ENCODE data around the gene PYGB. TPM values are rescaled to one million over a fixed set of nuclear protein-coding genes. Genes with fewer than 3 reads are reported as not detected.

PYGB gene
- total RNA-seq, 2 experiments from 2014 or later = 37.2 to 39.8 TPM

DNA sequence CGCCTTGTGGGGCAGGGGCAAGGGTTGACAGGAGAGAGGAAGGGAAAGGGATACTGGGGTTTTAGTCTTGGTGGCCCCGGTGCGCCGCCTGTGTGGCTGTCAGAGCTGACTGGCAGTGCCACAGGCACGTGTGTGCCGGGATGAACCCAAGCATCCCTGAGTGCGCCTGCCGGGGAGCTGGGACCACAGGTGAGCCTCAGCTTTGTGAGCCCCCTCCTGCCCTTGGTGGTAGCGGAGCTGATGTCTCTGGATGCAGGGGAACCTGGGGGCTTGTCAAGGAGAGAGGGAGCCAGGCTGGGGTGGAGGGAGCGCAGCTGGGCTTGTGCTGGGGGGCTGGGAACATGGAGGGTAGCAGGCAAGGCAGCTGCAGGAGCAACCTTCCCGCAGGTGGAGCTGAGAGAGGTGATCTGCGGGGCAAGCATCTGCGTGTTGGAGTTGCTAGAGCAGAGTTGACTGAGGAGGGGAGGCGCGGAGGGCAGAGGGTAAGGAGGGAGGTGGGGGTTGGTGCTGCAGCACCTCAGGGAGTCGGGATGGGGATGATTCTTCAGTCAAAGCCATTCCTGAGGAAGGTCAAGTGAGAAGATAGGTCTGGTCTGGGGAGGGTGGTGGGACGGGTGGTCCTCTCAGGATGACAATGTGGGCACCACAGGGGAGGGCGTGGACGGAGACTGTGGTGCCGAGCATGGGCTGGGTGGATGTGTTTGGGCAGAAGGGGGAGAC, 28.1 kb downstream of the PYGB start:
- POLR2A ChIA-PET = interaction anchor here (0.7 kb wide), 1 partner anchor 320 kb away, joined by 3 read pairs; no protein-coding TSS in a partner anchor
- CTCF ChIA-PET = no interaction called here

DNA sequence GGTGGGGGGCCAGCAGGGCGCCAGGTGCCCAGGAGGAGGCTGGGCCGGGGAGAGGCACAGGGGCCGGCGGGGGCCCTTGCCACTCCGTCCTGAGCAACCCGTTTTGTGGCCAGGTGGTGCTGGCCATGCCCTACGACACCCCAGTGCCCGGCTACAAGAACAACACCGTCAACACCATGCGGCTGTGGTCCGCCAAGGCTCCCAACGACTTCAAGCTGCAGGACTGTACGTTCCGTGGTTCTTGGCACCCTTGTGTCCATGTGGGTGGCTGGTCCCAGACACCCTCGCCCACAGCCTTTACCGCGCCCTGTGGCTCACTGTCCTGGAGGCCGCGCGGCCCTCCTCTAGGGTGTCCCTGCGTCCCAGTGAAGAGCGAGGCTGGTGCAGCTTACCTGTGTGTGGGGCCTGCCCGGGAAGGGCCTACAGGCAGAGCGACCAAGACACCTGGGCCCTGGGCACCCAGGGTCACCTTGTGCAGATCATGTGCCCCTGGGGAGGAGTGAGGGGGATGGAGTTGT, 28.7 kb downstream of the PYGB start:
- CTCF ChIA-PET = no interaction called here
- POLR2A ChIA-PET = no interaction called here

DNA sequence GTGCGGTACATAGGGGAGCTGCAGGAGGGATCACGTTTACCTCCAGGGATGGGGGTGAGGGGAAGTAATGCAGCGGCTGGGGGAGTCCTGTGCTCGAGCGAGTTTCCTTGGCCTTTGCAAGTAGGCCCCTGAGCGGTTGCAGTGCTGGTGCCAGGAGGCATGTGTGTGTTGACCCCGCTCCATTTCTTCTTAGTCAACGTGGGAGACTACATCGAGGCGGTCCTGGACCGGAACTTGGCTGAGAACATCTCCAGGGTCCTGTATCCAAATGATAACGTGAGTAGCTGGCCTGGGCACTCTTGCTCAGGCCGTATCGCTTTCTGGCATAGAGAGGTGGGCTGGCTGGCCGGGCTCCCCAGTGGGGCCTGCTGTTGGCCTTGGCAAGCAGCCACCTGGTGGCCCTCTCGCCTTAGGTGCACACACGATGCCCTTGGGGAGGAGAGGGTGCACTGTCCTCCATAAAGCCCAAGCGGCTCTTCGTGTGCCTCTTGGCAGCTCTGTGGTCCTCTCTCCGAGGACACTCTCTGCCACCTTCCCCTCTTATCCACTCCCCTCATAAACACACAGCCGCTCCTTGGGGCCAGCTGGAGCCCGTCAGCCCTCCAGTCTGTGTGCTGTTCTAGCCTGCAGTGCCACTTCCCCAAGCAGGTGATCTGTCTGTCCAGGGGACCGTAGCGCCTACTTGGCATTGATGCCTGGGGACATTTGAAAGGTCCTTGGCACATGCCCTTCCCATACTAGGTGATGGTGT, 29.3 kb downstream of the PYGB start:
- ChIA-PET POLR2A (no interaction called here), CTCF (no interaction called here)

DNA sequence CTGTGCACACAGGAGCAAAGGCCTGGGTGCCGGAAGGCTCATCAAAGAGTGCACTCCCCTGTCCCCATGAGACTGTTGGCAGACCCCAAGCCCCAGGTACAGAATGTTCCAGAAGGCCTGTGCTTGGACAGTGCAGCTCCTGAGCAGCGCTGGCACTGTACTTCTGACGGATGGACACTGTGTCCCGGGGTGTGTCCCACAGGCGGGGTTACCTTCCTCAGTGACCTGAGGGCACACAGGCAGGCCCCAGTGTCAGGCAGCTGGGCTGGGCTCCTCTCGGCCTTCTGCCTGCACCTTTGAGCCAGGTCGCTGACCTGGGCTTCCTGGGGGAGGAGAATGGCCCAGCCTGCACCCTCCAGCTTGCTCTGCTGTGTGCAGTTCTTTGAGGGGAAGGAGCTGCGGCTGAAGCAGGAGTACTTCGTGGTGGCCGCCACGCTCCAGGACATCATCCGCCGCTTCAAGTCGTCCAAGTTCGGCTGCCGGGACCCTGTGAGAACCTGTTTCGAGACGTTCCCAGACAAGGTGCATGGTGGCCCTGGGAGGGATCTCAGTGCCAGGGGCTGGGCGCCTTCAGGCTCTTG, 30.1 kb downstream of the PYGB start:
- POLR2A ChIA-PET = no interaction called here
- CTCF ChIA-PET = no interaction called here

DNA sequence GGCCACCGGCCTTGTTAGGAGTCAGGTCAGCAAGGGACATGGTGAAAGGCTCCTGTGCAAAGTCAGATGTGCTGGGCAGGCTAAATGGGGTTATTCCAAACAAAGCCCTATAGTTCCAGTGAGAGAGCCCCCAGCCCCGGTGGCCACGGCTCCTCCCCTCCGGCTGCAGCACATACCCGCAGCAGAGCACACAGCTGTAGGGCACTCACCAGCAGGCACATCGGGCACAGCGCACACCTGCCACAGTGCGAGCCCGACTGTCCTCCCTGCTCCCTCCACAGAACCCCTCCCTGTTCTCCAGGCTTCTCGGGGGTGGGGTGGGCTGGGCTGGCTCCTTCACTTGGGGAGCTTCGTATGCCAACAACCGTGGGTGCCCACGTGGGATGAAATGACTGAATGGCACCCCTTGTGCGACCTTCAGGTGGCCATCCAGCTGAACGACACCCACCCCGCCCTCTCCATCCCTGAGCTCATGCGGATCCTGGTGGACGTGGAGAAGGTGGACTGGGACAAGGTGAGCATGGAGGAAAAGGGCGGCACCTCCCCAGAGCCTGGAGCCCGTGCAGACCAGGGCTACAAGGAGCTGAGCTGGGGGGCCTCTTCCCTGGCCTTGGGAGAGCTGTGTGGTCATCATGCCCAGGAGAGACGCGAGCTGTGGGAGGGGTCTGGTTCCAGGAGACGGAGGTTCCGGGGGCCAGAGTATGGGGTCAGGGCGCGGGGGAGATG, 30.9 kb downstream of the PYGB start:
- CTCF ChIA-PET = no interaction called here

DNA sequence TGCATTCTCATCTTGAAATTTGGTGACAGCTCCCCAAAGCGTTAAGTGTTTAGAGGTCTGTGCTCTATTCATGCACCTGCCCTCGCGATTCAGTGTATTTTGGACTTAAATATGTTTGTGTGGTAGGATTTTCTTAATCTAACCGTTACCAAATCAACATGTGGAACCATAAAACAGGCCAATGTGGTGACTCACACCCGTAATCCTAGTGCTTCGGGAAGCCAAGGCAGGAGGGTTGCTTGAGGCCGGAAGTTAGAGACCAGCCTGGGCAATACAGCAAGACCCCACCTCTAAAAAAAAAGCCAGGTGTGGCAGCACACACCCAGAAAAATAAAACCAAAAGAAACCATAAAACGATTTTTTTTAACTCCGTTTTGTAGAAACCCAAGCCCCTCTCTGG, 31.5 kb downstream of the PYGB start:
- ChIA-PET CTCF (interaction anchor here (0.6 kb wide), 1 partner anchor 29 kb away, joined by 3 read pairs; no protein-coding TSS in a partner anchor), POLR2A (no interaction called here)

More for the DNA sequence above, 30.9 kb downstream of the PYGB start:
- POLR2A ChIA-PET = no interaction called here

DNA sequence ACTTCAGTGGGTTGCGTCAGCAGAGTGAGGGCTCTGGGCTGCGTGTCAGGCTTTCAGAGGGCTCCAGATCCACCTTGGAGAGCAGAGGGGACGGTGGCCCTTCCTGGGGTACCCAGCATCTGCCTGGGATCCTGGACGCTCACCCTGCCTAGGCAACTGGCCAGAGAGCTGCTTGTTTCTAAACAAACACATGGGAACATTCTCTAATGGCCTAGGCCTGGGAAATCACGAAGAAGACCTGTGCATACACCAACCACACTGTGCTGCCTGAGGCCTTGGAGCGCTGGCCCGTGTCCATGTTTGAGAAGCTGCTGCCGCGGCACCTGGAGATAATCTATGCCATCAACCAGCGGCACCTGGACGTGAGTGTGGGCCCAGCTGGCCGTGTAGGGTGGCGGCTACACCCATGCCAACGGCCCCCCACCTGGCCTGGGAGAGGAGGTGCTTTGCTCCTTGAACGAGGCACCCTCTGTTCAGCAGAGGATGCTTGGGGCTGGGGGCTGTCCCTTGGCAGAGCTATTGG, 32.2 kb downstream of the PYGB start:
- POLR2A ChIA-PET = no interaction called here
- CTCF ChIA-PET = interaction anchor here (0.6 kb wide), 1 partner anchor 29 kb away, joined by 3 read pairs; no protein-coding TSS in a partner anchor

DNA sequence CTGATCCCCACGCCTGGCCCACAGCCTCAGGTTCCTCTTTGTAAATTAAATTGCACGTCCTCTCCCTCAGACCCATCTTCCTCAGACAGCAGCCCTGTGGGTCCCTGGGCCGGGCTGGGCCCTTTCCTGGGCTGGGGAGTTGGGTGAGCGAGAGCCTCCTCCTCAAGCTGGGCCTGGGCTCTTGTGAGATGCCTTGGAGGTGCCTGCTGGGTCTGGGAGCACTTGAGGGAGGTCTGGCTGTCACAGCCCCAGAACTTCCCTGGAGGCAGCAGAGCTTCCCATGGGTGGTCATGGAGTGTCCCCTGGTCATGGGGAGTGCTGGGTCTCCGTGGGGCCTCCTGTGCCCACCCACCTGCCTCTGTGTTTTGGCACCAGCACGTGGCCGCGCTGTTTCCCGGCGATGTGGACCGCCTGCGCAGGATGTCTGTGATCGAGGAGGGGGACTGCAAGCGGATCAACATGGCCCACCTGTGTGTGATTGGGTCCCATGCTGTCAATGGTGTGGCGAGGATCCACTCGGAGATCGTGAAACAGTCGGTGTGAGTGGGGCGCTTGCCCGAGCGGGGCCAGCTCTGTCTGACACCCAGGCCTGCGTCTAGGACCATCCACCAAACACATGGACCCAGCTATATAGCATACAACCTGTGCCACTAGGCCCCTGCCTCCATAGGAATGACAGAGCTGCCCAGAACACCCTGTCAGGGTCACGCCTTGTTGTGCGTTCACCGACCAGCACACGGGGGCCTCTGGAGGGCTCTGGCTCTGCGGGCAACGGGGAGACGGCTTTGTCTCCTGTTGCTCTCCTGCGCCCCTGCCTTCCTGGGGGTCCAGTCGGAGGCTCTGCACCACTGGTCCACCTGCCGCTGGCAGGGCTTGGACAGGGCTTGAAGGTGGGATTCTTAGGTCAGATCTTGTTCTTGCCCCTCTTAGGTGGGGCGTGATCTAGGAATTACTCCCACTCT, 33.0 kb downstream of the PYGB start:
- CTCF ChIA-PET = no interaction called here
- POLR2A ChIA-PET = no interaction called here

DNA sequence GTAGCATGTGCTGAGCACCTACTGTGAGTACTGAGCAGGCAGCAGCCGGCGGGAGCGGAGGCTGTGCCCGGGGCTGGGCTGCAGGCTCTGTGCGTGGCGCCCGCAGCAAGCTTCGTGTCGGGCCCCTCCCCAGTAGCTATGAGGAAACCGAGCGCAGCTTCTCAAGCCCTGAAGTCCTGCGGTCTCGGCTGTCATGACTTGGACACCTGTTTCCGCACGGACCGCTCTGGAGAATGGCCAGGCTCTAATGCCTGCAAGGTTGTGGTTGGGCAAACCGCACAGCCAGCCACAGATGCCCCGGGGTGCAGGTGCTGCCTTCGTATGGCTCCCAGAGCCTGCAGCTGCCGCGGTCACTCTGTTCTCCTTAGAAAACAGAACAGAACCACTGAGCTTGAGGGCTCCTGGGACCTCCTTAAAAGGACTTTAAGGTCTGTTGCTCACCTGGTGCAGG, 33.7 kb downstream of the PYGB start:
- ChIA-PET CTCF (no interaction called here), POLR2A (no interaction called here)

DNA sequence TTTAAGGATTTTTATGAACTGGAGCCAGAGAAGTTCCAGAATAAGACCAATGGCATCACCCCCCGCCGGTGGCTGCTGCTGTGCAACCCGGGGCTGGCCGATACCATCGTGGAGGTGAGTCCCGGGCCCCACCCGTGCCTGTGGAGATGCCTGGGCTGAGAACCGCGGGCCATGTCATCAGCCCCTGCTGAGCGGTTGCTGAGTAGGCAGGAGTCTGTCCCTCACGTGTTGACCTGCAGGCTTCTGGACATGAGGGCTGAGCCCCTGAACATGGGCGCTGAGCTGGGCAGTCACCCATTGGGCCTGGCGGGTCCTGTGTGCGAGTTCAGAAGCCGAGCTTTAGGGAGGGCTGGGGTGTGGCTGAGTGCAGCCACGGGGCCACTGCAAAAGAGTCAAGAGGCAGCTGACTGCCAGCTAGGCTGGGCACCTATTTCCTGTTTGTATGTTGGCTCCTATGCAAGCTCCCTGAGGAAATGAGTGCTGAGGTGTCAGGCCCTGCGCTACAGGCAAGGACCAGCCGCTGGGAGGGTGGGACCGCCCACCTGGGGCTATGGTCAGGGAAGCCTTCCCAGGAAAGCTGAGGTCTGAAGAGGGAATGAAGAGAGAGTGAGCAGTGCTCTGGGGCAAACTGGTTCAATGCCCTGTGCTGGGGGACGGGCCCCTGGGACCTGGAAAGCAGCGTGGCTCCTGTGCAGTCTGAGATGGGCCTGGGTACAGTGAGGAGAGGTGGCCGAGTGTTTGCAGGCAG, 34.3 kb downstream of the PYGB start:
- ChIA-PET POLR2A (no interaction called here), CTCF (no interaction called here)

DNA sequence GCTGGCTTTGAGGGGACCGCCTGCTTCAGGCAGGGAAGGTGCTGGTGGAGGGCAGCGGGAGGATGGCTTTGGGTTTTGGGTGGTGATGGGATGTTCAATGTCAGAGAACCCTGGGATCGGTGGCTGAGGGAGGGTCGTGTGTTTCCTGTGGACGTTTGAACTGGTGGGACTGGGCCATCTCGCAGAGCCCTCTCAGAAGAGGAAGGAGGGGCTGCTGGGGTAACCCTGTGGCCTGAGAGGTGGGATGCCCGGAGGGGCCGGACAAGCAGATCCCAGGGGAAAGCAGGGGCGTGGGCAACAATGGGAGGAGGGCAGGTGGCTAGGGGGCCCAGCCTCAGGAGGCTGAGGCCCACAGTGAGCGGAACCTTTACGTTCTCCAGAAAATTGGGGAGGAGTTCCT, 34.9 kb downstream of the PYGB start:
- CTCF ChIA-PET = interaction anchor here (1.5 kb wide), 1 partner anchor 13 kb away, joined by 3 read pairs; no protein-coding TSS in a partner anchor
- POLR2A ChIA-PET = no interaction called here

DNA sequence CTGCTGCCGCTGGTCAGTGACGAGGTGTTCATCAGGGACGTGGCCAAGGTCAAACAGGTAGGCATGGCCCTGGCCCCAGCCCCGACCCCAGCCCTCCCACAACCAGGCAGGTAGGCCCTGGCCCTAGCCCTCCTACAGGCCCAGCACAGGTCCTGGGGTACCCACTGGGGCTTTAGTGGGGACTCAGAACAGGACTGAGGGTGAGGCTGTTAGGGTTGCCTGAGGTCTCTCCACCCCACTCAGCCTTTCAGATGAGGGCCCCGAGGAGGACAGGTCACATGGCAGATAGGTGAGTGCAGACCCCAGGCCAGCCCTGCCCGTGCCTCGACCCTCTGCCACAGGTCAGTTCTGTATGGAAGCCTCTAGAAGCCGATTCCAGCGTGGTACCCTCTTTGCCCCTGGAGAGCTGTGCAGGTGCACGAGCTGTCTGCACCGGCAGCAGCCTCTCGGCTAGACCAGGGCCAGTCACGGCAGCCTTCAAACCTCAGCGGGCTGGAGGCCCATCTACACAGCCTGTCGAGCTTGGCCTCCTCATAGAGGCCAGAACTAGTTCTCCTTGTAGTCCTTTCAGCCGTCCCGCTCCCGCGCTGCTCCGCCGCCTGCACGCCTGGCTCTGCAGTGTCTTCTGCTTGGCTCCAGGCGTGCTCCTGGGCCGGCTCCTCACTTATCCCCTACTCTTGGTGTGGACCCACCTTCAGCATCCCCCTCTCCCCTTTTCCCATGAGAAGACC, 35.5 kb downstream of the PYGB start:
- ChIA-PET CTCF (interaction anchor here (1.5 kb wide), 1 partner anchor 12 kb away, joined by 3 read pairs; no protein-coding TSS in a partner anchor), POLR2A (no interaction called here)

DNA sequence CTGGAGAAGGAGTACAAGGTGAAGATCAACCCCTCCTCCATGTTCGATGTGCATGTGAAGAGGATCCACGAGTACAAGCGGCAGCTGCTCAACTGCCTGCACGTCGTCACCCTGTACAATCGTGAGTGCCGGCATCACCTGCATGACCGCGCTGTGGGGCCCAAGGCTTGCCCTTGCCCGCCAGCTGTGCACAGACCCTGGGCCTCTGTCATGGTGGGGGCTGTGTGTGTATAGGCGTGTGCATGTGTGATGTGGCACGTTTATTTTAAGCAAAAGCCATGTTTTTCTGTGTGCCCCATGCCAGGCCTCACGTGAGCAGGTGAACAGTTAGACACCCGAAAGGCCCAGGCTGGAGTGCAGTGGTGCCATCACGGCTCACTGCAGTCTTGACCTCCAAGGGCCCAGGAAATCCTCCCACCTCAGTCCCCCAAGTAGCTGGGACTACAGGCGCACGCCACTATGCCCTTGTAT, 36.3 kb downstream of the PYGB start:
- ChIA-PET POLR2A (no interaction called here), CTCF (interaction anchor here (1.5 kb wide), 1 partner anchor 12 kb away, joined by 3 read pairs; no protein-coding TSS in a partner anchor)

DNA sequence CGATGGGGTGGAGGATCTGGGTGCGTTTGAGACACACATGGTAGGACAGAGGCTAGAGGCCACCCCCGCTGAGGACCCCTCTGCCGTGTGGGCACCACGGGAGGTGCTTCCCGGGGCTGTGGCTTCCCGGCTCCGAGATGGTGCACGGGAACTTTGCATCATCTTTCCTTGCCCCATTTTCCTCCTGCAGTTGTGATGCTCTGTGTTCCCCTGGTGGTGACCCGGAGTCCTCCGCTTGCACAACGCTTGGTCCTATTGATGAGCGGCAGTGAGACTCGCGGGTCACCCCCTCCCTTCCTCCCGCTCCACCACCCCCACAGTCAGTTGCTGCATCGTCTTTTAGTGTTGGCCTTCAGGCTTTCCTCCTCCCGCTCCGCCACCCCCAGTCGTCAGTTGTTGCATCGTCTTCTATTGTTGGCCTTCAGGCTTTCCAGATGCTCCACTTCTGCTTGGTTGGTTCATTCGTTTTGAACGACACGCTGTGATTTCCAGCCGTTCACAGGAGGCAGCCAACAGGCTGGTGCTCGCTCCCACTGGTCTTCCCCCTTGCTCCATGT, 37.3 kb downstream of the PYGB start:
- CTCF ChIA-PET = no interaction called here

DNA sequence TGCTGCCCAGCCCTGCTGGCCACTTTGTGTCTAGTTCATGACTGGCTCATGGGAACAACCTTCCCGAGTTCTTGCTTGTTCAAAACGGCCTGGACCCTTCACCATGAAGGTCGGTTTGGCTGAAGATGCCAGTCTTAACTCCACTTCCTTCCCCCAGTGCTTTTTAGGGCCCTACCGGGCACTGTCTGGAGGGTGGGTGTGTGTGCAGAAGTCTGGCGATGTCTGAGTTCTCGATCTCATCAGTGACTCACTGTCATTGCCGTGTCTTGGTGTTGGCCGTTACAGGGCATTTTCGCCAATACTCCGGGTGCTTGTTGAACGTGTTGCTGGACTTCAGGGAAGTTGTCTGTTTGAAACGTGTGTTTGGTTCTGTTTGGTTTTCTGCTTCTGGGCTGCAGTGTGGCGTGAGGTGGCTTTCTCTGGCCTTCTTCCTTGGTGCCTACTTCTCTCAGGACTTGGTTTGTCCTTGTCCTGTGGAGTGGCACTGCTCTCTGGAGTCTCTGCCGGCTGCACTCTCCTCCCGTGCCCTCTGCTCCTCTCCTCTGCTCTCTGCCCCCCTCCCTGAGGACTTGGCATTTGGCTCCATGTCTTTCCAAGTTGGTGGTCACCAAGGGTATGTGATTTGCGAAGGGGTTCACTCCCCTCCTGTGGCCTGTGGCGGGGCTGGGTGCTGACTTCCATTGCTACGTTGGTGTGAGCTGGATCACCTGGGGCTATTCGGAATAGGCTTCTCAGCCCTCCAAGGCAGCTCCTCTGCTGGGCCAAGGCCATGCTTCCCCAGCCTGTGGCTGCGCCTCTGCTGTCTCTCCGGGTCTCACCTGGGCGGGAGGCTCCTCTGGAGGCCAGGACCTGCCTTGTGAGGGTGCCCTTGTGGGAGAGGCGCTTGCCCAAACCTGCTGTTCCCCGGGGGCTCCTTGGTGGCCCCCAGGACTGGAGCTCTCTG, 38.2 kb downstream of the PYGB start:
- ChIA-PET POLR2A (no interaction called here), CTCF (no interaction called here)

More for the DNA sequence above, 37.3 kb downstream of the PYGB start:
- POLR2A ChIA-PET = interaction anchor here (0.6 kb wide), 1 partner anchor 106 kb away, joined by 3 read pairs; no protein-coding TSS in a partner anchor

DNA sequence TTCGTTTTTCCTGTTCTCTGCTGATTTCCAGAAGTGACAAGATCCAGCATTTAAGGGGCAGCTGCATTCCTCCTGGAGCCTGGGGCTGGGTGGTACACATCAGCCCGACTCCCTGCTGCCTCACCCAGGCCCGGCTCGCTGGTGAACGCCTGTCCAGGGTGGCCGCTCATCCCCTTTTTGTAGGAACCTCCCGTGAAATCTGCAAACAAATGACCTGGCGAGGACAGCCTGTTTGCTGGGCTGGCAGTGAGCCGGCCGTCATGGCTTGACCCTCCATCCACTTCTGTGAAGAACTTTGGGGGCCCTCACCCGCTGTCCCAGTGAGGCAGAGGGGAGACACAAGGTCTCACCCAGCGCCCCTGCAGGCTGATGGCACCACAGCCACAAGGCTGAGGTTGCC, 39.0 kb downstream of the PYGB start:
- ChIA-PET POLR2A (interaction anchor here (0.6 kb wide), 1 partner anchor 332 kb away, joined by 5 read pairs; no protein-coding TSS in a partner anchor), CTCF (no interaction called here)

Data from activated CD8-positive, alpha-beta memory T cell treated with anti-CD3 and anti-CD28 coated beads for 36 hours (primary cell).